Transverse colon (tissue), 4 donors: ENCODE results near the gene LCA5L. TPM values are rescaled to one million over a fixed set of nuclear protein-coding genes. Genes with fewer than 3 reads are reported as not detected.

ENCODE experiments used
- DNase-seq: peaks from one replicate; pipeline ENCODE4 v3.0.0-alpha.2; 2019
- H3K27ac ChIP-seq, 4 donors: fragments of 200-600 bp; sonication (generic); 2 replicates each; pipeline ENCODE4 v1.5.1; 2016 to 2018; ENCODE audit warnings: inconsistent platforms in 4 of 4
- H3K27me3 ChIP-seq: fragments of 200-600 bp; sonication (generic); 2 replicates; pipeline ENCODE4 v1.5.1; 2017; ENCODE audit warnings: inconsistent platforms
- H3K36me3 ChIP-seq, 4 donors: fragments of 200-600 bp; sonication (generic); 2 replicates each; pipeline ENCODE4 v1.5.1; 2017 to 2019; ENCODE audit warnings: inconsistent platforms in 4 of 4
- H3K4me1 ChIP-seq, 4 donors: fragments of 200-600 bp; sonication (generic); 2 replicates each; pipeline ENCODE4 v1.5.1; 2017 to 2020; ENCODE audit warnings: inconsistent platforms in 4 of 4
- H3K4me3 ChIP-seq, 4 donors: fragments of 200-600 bp; sonication (generic); 1 replicate in 1 of 4; 2 replicates in 3 of 4; pipeline versions ENCODE4 v1.5.1 to v1.6.1; 2017 to 2019; ENCODE audit warnings: inconsistent platforms in 4 of 4
- H3K9me3 ChIP-seq, 2 donors: fragments of 200-600 bp; sonication (generic); 2 replicates each; pipeline ENCODE4 v1.5.1; 2017 to 2019; ENCODE audit warnings: inconsistent platforms in 2 of 2
- EP300 ChIP-seq: sonication (generic); formaldehyde crosslinking; IDR thresholded peaks from one replicate; pipeline ENCODE4 v1.6.1; 2017; ENCODE audit warnings: antibody characterized with exemption, low read depth
- POLR2A ChIP-seq: fragments of 450-650 bp; IDR thresholded peaks from one replicate; pipeline ENCODE4 v1.6.1; 2016; ENCODE audit warnings: antibody characterized with exemption, mild to moderate bottlenecking, moderate library complexity
- POLR2AphosphoS5 ChIP-seq, 3 donors: sonication (generic); formaldehyde crosslinking; IDR thresholded peaks; one replicate each; pipeline ENCODE4 v1.6.1; 2016; ENCODE audit warnings: antibody characterized with exemption in 3 of 3
- WGBS, 2 donors: methylation state at CpG; one replicate each; pipeline ENCODE4 v1.1.5; 2018; ENCODE audit warnings: low coverage in 1 of 2; 5-methylcytosine and 5-hydroxymethylcytosine counted together
- in situ Hi-C, 4 donors: fragments of 200-750 bp; cut with MboI; loops; one replicate each; pipeline versions ENCODE4 v1.15.0 to v1.15.1; 2017; ENCODE audit warnings: low sequenced_read_pairs in 3 of 4, low pct_ligation_motif_present in 1 of 4, low pct_unique_long_range_greater_than_20kb in 1 of 4
- intact Hi-C: fragments of 100-400 bp; cut with DNase I; formaldehyde crosslinking; loops from one replicate; pipeline ENCODE4 v1.15.1; 2023; ENCODE audit warnings: low total_unique reads
- total RNA-seq, 4 donors: library from RNA; depleted of rRNA; stranded (reverse); fragments of >200 nt; gene quantifications; one replicate each; pipeline ENCODE4 v1.1.0, GENCODE V29; 2016
- TF ChIP-seq, protein P1 (sequence below), 5 experiments: fragments of 200-600 bp in 3 of 5; fragments of 450-650 bp in 2 of 5; sonication (generic) in 3 of 5; IDR thresholded peaks; 1 replicate in 2 of 5; 2 replicates in 3 of 5; pipeline ENCODE4 v1.5.1; 2016 to 2017; ENCODE audit warnings: antibody characterized with exemption in 5 of 5, inconsistent platforms in 3 of 5, mild to moderate bottlenecking in 2 of 5, moderate library complexity in 1 of 5

Gene LCA5L
- total RNA-seq, 4 donors from 2014 or later, result 0.55 to 0.79 TPM; not detected in 2

- Histone ChIP-seq H3K27me3 (no peaks in the 10 kb centered on the region), H3K36me3 (no peaks in the 10 kb centered on the region), H3K27ac (no peak overlapping the region), H3K9me3 (no peaks in the 10 kb centered on the region), H3K4me1 (no peaks in the 10 kb centered on the region), H3K4me3 (no peak overlapping the region)
- WGBS, 2 donors, result 88 to 100% methylated on average over 1 of the region's 1 CpG
- no peak for DNase-seq
- in situ Hi-C loops, result no loop called here
- TF ChIP-seq, protein P1, sequence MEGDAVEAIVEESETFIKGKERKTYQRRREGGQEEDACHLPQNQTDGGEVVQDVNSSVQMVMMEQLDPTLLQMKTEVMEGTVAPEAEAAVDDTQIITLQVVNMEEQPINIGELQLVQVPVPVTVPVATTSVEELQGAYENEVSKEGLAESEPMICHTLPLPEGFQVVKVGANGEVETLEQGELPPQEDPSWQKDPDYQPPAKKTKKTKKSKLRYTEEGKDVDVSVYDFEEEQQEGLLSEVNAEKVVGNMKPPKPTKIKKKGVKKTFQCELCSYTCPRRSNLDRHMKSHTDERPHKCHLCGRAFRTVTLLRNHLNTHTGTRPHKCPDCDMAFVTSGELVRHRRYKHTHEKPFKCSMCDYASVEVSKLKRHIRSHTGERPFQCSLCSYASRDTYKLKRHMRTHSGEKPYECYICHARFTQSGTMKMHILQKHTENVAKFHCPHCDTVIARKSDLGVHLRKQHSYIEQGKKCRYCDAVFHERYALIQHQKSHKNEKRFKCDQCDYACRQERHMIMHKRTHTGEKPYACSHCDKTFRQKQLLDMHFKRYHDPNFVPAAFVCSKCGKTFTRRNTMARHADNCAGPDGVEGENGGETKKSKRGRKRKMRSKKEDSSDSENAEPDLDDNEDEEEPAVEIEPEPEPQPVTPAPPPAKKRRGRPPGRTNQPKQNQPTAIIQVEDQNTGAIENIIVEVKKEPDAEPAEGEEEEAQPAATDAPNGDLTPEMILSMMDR (IDR thresholded peaks at IDR 0.05), result no peak
- no peak for TF ChIP-seq POLR2AphosphoS5 (IDR thresholded peaks at IDR 0.05)
- TF ChIP-seq EP300, result no peak
- no peak for TF ChIP-seq POLR2A
- intact Hi-C loops, result no loop called here
Measured at GRCh38 chr21:39468559-39468958, 23.0 kb upstream of the LCA5L start.

- in situ Hi-C loops, result no loop called here
- WGBS, 2 donors, result 90 to 100% methylated on average over 1 to 3 of the region's 3 CpGs
- no peak for DNase-seq
- Histone ChIP-seq H3K36me3 (no peaks in the 10 kb centered on the region), H3K27ac (no peak overlapping the region), H3K9me3 (no peaks in the 10 kb centered on the region), H3K4me1 (no peaks in the 10 kb centered on the region), H3K4me3 (no peak overlapping the region), H3K27me3 (no peaks in the 10 kb centered on the region)
- intact Hi-C loops, result no loop called here
- no peak for TF ChIP-seq POLR2AphosphoS5 (IDR thresholded peaks at IDR 0.05)
- TF ChIP-seq, protein P1 (IDR thresholded peaks at IDR 0.05), result no peak
- TF ChIP-seq EP300, result no peak
- no peak for TF ChIP-seq POLR2A
Measured at GRCh38 chr21:39467746-39468145, 22.2 kb upstream of the LCA5L start.

DNA sequence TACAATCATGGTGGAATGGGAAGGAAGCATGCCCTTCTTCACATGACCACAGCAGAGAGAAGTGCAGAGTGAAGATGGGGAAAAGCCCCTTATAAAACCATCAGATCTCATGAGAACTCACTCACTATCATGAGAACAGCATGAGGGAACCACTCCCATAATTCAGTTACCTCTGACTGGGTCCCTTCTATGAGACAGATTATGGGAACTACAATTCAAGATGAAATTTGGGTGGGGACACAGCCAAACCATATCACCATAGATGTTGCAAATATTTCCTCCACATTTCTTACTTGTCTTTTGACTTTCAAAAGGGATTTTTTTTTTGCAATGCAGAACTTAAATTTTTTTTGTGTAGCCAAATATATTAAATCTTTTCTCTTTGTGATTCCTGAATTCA, 21.0 kb upstream of the LCA5L start:
- in situ Hi-C loops (no loop called here), intact Hi-C loops (no loop called here)
- Histone ChIP-seq H3K4me3 (no peak overlapping the region), H3K4me1 (no peaks in the 10 kb centered on the region), H3K27ac (no peak overlapping the region), H3K27me3 (no peaks in the 10 kb centered on the region), H3K9me3 (no peaks in the 10 kb centered on the region), H3K36me3 (no peaks in the 10 kb centered on the region)
- TF ChIP-seq EP300 (no peak), POLR2AphosphoS5 (IDR thresholded peaks at IDR 0.05) (no peak), POLR2A (no peak)
- TF ChIP-seq, protein P1 (IDR thresholded peaks at IDR 0.05), result no peak
- no peak for DNase-seq

DNA sequence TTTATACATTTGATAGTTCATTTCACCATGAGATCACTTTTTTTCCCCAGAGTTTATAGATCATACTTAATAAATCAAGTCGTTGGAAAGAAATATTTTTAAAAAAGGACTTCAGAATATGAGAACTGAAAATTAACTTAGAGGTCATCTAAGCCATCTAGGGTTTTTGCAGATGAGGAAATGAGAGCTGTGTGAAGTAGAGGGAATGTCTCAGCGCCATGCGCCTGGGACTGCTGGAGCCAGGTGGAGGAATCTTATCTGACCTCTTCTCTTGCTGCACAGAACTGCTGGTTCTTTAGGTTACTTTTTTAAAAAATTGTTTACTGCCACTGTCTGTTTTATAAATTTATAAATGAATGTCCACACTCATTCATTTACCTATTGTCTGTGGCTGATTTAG, 17.7 kb upstream of the LCA5L start:
- no peak for DNase-seq
- WGBS, 2 donors, result 68 to 80% methylated on average over 3 of the region's 3 CpGs

More for the DNA sequence above, 17.7 kb upstream of the LCA5L start:
- no peak overlapping the region for H3K27ac ChIP-seq
- no peak overlapping the region for H3K4me3 ChIP-seq
- intact Hi-C loops, result no loop called here
- no peaks in the 10 kb centered on the region for H3K36me3 ChIP-seq
- TF ChIP-seq POLR2AphosphoS5 (IDR thresholded peaks at IDR 0.05) (no peak), POLR2A (no peak), EP300 (no peak)
- TF ChIP-seq, protein P1 (IDR thresholded peaks at IDR 0.05), result no peak
- no peaks in the 10 kb centered on the region for H3K27me3 ChIP-seq
- no peaks in the 10 kb centered on the region for H3K9me3 ChIP-seq
- in situ Hi-C loops, result no loop called here
- no peaks in the 10 kb centered on the region for H3K4me1 ChIP-seq
